ENCODE results near the gene DNTT.

DNA sequence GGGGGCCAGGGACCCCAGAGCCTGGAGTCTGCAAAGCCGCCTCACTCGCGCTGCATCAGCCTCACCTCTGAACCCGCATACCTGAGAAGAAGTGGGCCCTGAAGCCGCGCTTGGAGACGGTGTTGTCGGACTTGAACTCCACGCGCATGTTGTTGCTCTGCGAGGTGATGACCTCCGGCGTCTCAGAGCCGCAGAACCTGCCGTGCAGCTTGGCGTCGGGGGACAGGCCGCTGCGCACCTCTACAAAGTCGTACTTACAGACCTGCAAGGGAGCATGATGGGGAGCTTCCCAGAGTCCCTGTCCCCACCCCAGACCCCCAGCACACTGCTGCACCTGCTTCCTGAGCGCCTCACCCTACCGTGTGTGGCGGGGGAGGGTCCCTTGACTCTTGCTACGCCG is 80.3 kb downstream of the DNTT start:
- TF ChIP-seq CTCF (IDR thresholded peaks at IDR 0.05) (no peak), POLR2AphosphoS5 (IDR thresholded peaks at IDR 0.05) (no peak), POLR2A (IDR thresholded peaks at IDR 0.05) (no peak)

Data from breast epithelium (tissue), 3 donors.